Measurements from ENCODE around the gene ITGB8.

Gene ITGB8

GRCh38 chr7:20338285-20338684 is 7.6 kb downstream of the ITGB8 start:
- no peak for TF ChIP-seq CTCF (conservative IDR thresholded peaks at IDR 0.05; ENCODE audit: low read length)
- DNase-seq (ENCODE audit: low read depth) = no peak
- no peak overlapping the region for H3K4me3 ChIP-seq (ENCODE audit: low read length)

DNA sequence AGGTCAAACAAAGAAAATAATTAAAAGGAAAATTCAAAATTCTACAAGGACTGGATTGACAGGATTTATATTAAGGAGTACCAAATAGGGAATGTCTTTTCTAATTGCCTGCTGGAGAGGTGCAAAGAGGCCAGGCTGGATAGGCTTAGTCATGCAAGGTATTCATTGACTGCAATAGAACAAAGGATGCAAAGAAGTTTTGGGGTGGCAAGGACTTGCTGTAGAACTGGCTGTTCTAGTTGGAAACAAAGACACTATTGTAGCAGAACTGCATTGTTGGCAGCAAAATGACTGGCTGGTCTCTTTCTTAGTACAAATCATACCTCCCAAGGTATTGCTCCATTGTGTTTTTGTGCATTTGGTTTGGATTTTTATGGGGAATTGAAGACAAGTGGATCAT is 10.1 kb downstream of the ITGB8 start:
- no peak overlapping the region for H3K4me3 ChIP-seq (ENCODE audit: low read length)
- no peak for TF ChIP-seq CTCF (conservative IDR thresholded peaks at IDR 0.05; ENCODE audit: low read length)
- DNase-seq (ENCODE audit: low read depth) = no peak

GRCh38 chr7:20343205-20343604 is 12.5 kb downstream of the ITGB8 start:
- no peak for DNase-seq (ENCODE audit: low read depth)
- no peak overlapping the region for H3K4me3 ChIP-seq (ENCODE audit: low read length)
- TF ChIP-seq CTCF (conservative IDR thresholded peaks at IDR 0.05; ENCODE audit: low read length) = peak; percentile 22

GRCh38 chr7:20343941-20344340 is 13.2 kb downstream of the ITGB8 start:
- DNase-seq (ENCODE audit: low read depth) = no peak

GRCh38 chr7:20344396-20344795 is 13.7 kb downstream of the ITGB8 start:
- DNase-seq (ENCODE audit: low read depth) = no peak
- H3K4me3 ChIP-seq (ENCODE audit: low read length) = no peak overlapping the region
- TF ChIP-seq CTCF (conservative IDR thresholded peaks at IDR 0.05; ENCODE audit: low read length) = no peak

More at GRCh38 chr7:20343941-20344340, 13.2 kb downstream of the ITGB8 start:
- no peak for TF ChIP-seq CTCF (conservative IDR thresholded peaks at IDR 0.05; ENCODE audit: low read length)
- H3K4me3 ChIP-seq (ENCODE audit: low read length) = no peak overlapping the region

DNA sequence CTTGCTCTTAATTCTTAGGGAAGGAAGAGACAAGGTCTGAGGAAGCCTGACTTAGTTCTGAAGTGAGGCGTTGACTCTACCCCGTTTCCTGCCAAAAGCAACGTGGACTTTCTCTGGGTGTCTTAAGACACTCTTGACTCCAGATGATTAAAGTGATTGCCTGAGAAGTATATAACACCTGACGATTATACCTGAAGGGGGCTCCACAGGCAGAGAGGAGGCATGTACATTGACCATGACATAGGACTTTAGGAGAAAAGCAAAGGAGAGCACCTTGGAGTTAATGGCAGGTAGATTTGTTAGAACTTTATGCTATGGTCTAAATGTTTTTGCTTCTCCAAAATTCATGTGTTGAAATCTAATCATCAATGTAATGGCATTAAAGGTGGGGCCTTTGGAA is 15.9 kb downstream of the ITGB8 start:
- no peak for TF ChIP-seq CTCF (conservative IDR thresholded peaks at IDR 0.05; ENCODE audit: low read length)
- H3K4me3 ChIP-seq (ENCODE audit: low read length) = no peak overlapping the region
- no peak for DNase-seq (ENCODE audit: low read depth)

GRCh38 chr7:20347680-20348079 is 17.0 kb downstream of the ITGB8 start:
- DNase-seq (ENCODE audit: low read depth) = no peak
- no peak overlapping the region for H3K4me3 ChIP-seq (ENCODE audit: low read length)
- no peak for TF ChIP-seq CTCF (conservative IDR thresholded peaks at IDR 0.05; ENCODE audit: low read length)

Data from AG10803 (cell line).